GM12864 (cell line): Measurements from ENCODE around the gene METTL25.

Experiments used
- DNase-seq: peaks from one replicate; pipeline ENCODE4 v3.0.0-alpha.2; 2011; ENCODE audit warnings: low read depth
- H3K4me3 ChIP-seq: 2 replicates; pipeline ENCODE4 v1.5.1; 2011; ENCODE audit warnings: mild to moderate bottlenecking, low read depth, low read length, control low read depth
- TF ChIP-seq, protein P1 (sequence below): IDR thresholded peaks from 2 replicates; pipeline ENCODE4 v1.5.1; 2011; ENCODE audit warnings: low read depth, mild to moderate bottlenecking, moderate library complexity, low read length, control low read depth, inconsistent platforms; ENCODE audit errors: missing control alignments

The METTL25 gene

DNA sequence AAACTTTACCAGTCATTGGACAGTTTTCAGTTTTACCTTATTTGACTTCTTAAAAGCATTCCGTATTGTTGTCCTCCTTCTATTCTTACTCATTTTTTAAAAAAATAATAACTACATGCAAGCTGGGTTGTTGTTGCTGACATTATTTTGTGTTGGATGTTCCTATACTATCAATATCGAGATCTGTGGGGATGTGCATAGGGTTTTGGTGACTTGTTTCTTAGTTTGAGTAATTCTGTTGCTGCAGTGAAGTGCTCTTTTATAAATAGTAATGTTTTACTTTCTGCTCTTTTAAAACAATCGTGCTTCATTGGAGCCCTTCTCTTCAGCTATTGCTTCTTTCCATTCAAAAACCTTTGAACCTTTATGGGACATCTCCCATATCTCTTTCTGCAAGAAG is 79.4 kb downstream of the METTL25 start:
- H3K4me3 ChIP-seq: no peak overlapping the region
- no peak for DNase-seq
- TF ChIP-seq, protein P1, sequence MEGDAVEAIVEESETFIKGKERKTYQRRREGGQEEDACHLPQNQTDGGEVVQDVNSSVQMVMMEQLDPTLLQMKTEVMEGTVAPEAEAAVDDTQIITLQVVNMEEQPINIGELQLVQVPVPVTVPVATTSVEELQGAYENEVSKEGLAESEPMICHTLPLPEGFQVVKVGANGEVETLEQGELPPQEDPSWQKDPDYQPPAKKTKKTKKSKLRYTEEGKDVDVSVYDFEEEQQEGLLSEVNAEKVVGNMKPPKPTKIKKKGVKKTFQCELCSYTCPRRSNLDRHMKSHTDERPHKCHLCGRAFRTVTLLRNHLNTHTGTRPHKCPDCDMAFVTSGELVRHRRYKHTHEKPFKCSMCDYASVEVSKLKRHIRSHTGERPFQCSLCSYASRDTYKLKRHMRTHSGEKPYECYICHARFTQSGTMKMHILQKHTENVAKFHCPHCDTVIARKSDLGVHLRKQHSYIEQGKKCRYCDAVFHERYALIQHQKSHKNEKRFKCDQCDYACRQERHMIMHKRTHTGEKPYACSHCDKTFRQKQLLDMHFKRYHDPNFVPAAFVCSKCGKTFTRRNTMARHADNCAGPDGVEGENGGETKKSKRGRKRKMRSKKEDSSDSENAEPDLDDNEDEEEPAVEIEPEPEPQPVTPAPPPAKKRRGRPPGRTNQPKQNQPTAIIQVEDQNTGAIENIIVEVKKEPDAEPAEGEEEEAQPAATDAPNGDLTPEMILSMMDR: no peak

DNA sequence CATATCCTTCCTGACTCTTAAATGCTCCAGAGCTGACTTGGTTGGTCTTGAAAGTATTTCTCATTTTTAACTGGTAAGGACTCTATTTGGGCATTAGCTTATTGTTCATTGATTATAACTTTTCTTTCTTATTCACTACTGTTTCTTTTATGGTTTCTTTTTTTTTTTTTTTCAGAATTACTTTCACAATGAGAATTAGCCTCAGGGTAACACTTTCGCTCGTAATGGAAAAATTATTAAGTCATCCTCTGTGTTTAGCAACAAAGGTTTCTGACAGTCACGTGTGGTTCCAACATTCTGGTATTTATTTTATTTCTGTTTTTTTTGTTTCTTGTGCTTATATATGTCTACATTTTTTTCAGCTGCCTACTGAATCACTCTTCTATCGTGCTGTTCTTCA is 80.0 kb downstream of the METTL25 start:
- H3K4me3 ChIP-seq: no peak overlapping the region
- no peak for DNase-seq
- TF ChIP-seq, protein P1: no peak

DNA sequence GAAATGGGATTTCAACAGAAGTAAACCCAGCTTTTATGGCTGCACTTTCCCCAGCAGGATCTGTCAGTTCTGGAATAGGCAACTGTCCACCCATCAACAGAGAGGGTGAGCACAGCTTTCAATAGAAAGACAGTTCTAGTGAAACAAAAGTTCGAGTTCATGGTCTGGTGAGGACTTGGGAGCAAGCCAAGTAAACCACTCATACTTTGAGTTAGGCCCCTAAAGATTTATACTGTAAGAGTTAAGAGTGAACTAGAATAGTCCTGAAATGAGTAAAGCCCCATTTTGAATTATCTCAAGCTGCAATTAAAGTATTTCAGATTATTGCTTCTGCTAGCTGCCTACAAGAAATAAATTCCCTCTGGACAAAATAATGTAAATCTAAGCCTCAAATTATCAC is 82.6 kb downstream of the METTL25 start:
- DNase-seq: no peak
- H3K4me3 ChIP-seq: no peak overlapping the region

DNA sequence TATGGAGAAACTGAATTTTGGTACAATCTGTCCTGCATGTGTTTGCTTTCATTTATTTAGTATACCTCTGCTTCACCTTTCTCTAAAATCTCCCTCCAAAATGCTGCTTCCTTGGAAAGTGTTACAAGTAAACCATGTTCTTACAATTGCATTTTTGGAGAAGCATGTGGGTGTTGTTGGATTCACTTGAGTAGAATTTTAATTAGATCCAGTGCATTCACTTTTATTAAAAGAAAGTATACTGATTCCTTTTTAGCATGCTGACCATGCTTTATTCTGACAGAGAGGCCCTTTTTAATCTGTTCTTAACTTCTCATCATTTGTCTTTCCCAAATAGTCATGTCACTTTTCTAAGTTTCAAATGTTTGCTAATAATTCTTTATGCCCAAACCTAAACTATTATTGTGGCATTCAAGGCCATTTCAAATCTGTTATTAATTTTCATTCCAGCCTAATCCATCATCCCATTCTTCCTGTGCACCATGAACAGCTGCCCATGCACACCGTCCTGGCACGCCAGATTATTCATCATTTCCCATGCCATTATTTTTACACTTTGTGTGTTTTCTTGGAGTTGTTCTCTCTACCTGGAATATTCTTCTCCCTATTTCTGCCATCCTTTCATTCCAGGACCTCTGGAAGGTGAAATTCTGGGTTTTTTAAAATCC is 90.7 kb downstream of the METTL25 start:
- TF ChIP-seq, protein P1: no peak
- DNase-seq: no peak
- no peak overlapping the region for H3K4me3 ChIP-seq

More for the DNA sequence above, 82.6 kb downstream of the METTL25 start:
- TF ChIP-seq, protein P1: no peak

DNA sequence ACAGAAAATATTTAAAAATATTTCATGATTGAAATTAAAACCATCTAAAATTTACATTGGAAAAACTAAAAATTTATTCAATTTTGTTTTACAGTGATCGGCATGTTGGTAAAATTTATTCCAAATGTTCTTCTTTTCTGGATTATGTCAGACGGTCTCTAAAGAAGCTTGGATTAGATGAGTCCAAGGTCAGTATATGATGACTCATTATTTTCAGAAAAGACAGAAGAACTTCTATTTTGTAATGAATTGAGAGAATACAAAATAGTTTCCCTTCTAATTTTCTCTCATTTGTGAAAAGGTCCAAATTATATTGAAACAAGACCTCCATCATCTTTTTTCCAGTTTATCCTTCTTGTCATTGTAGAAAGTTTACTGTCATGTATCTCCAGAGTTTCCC is 98.3 kb downstream of the METTL25 start:
- H3K4me3 ChIP-seq: no peak overlapping the region
- TF ChIP-seq, protein P1: no peak
- no peak for DNase-seq

DNA sequence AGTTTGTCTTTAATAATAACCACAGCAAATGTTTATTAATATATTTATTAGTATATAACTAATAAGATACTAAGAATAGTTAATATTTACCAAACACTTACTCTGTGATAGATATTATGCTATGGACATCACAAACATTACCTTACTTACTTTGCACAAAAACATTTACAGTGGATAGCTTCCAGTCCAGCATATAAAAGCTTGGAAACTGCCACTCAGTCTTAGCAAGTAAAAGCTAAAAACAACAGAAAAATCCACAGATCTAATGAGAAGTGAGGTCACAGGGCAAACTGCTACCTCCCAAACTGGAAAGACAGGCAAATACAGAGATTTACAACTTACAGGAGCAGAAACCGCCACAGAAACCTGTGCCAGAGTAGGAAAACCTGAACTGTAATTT is 99.8 kb downstream of the METTL25 start:
- H3K4me3 ChIP-seq: no peak overlapping the region
- TF ChIP-seq, protein P1: no peak
- DNase-seq: no peak

DNA sequence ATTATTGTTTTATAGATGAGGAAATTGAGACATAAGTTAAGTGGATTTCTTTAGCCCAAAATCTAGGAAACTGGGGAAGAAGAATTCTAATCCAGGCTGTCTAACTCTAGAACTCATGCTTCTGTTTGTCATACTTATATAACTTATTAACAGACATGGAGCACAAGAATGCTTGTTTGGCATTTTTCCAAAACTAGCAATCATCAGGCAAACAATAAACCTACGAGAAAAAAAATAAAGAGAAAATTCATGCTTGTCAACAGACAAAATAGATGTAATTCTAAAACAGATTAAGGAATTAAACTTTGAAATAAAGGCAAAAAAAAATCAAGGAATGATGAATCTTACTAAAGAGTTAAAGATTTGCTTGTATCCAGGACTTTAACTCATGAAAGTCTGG is 103.1 kb downstream of the METTL25 start:
- no peak for DNase-seq
- no peak overlapping the region for H3K4me3 ChIP-seq
- TF ChIP-seq, protein P1: no peak
